ENCODE data around the gene FRA10AC1.

DNA sequence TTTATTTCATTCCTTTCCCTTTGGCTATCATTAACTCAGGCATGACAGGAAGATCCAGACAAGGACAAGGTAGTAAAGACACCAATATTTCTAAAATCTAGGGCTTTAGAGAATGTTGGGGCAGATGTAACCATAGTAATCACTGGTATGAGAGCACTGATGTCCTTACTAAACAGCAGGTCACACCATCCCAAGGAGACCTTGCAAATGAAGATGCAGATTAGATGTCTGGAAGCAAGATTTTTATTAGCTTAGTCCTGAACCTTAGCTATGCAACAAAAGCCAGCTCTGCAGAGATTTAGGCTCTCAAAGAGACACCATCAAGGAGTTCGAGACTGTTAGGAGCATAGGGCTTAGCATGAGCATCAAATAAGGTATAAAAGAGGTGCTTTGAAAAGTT, 23.6 kb upstream of the FRA10AC1 start:
- TF ChIP-seq, protein P1, sequence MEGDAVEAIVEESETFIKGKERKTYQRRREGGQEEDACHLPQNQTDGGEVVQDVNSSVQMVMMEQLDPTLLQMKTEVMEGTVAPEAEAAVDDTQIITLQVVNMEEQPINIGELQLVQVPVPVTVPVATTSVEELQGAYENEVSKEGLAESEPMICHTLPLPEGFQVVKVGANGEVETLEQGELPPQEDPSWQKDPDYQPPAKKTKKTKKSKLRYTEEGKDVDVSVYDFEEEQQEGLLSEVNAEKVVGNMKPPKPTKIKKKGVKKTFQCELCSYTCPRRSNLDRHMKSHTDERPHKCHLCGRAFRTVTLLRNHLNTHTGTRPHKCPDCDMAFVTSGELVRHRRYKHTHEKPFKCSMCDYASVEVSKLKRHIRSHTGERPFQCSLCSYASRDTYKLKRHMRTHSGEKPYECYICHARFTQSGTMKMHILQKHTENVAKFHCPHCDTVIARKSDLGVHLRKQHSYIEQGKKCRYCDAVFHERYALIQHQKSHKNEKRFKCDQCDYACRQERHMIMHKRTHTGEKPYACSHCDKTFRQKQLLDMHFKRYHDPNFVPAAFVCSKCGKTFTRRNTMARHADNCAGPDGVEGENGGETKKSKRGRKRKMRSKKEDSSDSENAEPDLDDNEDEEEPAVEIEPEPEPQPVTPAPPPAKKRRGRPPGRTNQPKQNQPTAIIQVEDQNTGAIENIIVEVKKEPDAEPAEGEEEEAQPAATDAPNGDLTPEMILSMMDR (IDR thresholded peaks at IDR 0.05): no peak
- TF ChIP-seq EP300 (IDR thresholded peaks at IDR 0.05; ENCODE audit: low read depth): no peak
- no peak for TF ChIP-seq POLR2A (IDR thresholded peaks at IDR 0.05)

Data from transverse colon (tissue), 3 donors.